GM19099 (cell line): ENCODE data around the gene PGLYRP3.

Source experiments
- POLR2A ChIP-seq: IDR thresholded peaks from 3 replicates; pipeline ENCODE4 v1.6.1; 2011; ENCODE audit warnings: low read depth; ENCODE audit not compliant: insufficient read length; ENCODE audit errors: extremely low read depth

Gene PGLYRP3

GRCh38 chr1:153302308-153302707, 10.4 kb downstream of the PGLYRP3 start:
- no peak for TF ChIP-seq POLR2A

GRCh38 chr1:153293851-153294250, 18.9 kb downstream of the PGLYRP3 start:
- TF ChIP-seq POLR2A, result no peak

GRCh38 chr1:153293480-153293775, 19.3 kb downstream of the PGLYRP3 start:
- TF ChIP-seq POLR2A, result no peak

GRCh38 chr1:153292740-153293479, 19.8 kb downstream of the PGLYRP3 start:
- no peak for TF ChIP-seq POLR2A

- TF ChIP-seq POLR2A, result no peak
These were observed 20.6 kb downstream of the PGLYRP3 start for GRCh38 chr1:153292185-153292584.

GRCh38 chr1:153291514-153291913, 21.2 kb downstream of the PGLYRP3 start:
- TF ChIP-seq POLR2A, result no peak

- TF ChIP-seq POLR2A, result no peak
These were observed 24.0 kb downstream of the PGLYRP3 start for GRCh38 chr1:153288634-153289275.

GRCh38 chr1:153277852-153278251, 34.9 kb downstream of the PGLYRP3 start:
- no peak for TF ChIP-seq POLR2A

GRCh38 chr1:153272186-153272585, 40.6 kb downstream of the PGLYRP3 start:
- no peak for TF ChIP-seq POLR2A

GRCh38 chr1:153271711-153272110, 41.0 kb downstream of the PGLYRP3 start:
- TF ChIP-seq POLR2A, result no peak

- no peak for TF ChIP-seq POLR2A
These were observed 47.3 kb downstream of the PGLYRP3 start for GRCh38 chr1:153265457-153265856.

- peak; percentile 9 for TF ChIP-seq POLR2A
These were observed 50.1 kb downstream of the PGLYRP3 start for GRCh38 chr1:153262462-153263157.

GRCh38 chr1:153262070-153262366, 50.7 kb downstream of the PGLYRP3 start:
- TF ChIP-seq POLR2A, result no peak

GRCh38 chr1:153261281-153262069, 51.3 kb downstream of the PGLYRP3 start:
- no peak for TF ChIP-seq POLR2A

- peak; percentile 24 for TF ChIP-seq POLR2A
These were observed 52.0 kb downstream of the PGLYRP3 start for GRCh38 chr1:153260585-153261280.
